HEK293T (cell line): ENCODE data around the gene ANKRD22.
"Not testable (repeated sequence)": the region's sequence is repeated elsewhere in the genome, so short reads cannot be mapped to it uniquely, and the experiment has no call there.

ENCODE experiments used
- CTCF ChIA-PET: fragments of 350-600 bp; formaldehyde crosslinking; extraction: SDS; loops from one replicate; lab custom pipeline; 2021; ENCODE audit warnings: antibody characterized with exemption, inconsistent platforms; lab: Yijun Ruan, JAX
- POLR2A ChIA-PET: fragments of 350-600 bp; formaldehyde crosslinking; extraction: SDS; loops from one replicate; lab custom pipeline; 2020; ENCODE audit warnings: antibody characterized with exemption, inconsistent platforms; lab: Yijun Ruan, JAX
- DNase-seq: peaks from one replicate; pipeline ENCODE4 v3.0.0; 2012; ENCODE audit warnings: mixed read lengths; ENCODE audit errors: extremely low spot score
- ARNT ChIP-seq: fragments of 450-650 bp; IDR thresholded peaks from 2 replicates; pipeline ENCODE4 v1.6.1; 2017; ENCODE audit warnings: mild to moderate bottlenecking
- BHLHE40 ChIP-seq: fragments of 450-650 bp; IDR thresholded peaks from 2 replicates; pipeline ENCODE4 v1.6.1; 2016; ENCODE audit warnings: mild to moderate bottlenecking, moderate library complexity, borderline replicate concordance
- CTBP1 ChIP-seq: fragments of 450-650 bp; IDR thresholded peaks from 2 replicates; pipeline ENCODE4 v1.6.1; 2016; ENCODE audit warnings: borderline replicate concordance
- ELF4 ChIP-seq: fragments of 450-650 bp; IDR thresholded peaks from 2 replicates; pipeline ENCODE4 v1.6.1; 2017; ENCODE audit warnings: antibody characterized with exemption
- FOXA1 ChIP-seq: fragments of 450-650 bp; IDR thresholded peaks from 2 replicates; pipeline ENCODE4 v1.6.1; 2016; ENCODE audit warnings: mild to moderate bottlenecking
- FOXK2 ChIP-seq: fragments of 450-650 bp; IDR thresholded peaks from 2 replicates; pipeline ENCODE4 v1.6.1; 2016; ENCODE audit warnings: mild to moderate bottlenecking
- FOXM1 ChIP-seq: fragments of 450-650 bp; IDR thresholded peaks from 2 replicates; pipeline ENCODE4 v1.6.1; 2017; ENCODE audit warnings: mild to moderate bottlenecking, borderline replicate concordance
- HDGF ChIP-seq: fragments of 450-650 bp; IDR thresholded peaks from 2 replicates; pipeline ENCODE4 v1.6.1; 2017; ENCODE audit warnings: antibody characterized with exemption, borderline replicate concordance
- L3MBTL2 ChIP-seq: fragments of 450-650 bp; conservative IDR thresholded peaks from 2 replicates; pipeline ENCODE4 v1.6.1; 2016; ENCODE audit warnings: mild to moderate bottlenecking
- LEF1 ChIP-seq: fragments of 450-650 bp; IDR thresholded peaks from 2 replicates; pipeline ENCODE4 v1.6.1; 2017; ENCODE audit warnings: mild to moderate bottlenecking, borderline replicate concordance
- NFRKB ChIP-seq: fragments of 450-650 bp; IDR thresholded peaks from 2 replicates; pipeline ENCODE4 v1.6.1; 2016; ENCODE audit warnings: mild to moderate bottlenecking, moderate library complexity
- SP1 ChIP-seq: fragments of 450-650 bp; IDR thresholded peaks from 2 replicates; pipeline ENCODE4 v1.6.1; 2017
- SUZ12 ChIP-seq: fragments of 450-650 bp; IDR thresholded peaks from 2 replicates; pipeline ENCODE4 v1.6.1; 2016; ENCODE audit warnings: mild to moderate bottlenecking
- TARDBP ChIP-seq: fragments of 450-650 bp; IDR thresholded peaks from 2 replicates; pipeline ENCODE4 v1.6.1; 2016
- ZNF384 ChIP-seq: fragments of 450-650 bp; IDR thresholded peaks from 2 replicates; pipeline ENCODE4 v1.6.1; 2016
- TF ChIP-seq, protein P1 (sequence below): fragments of 450-650 bp; IDR thresholded peaks from 2 replicates; pipeline ENCODE4 v1.6.1; 2016

Gene ANKRD22

DNA sequence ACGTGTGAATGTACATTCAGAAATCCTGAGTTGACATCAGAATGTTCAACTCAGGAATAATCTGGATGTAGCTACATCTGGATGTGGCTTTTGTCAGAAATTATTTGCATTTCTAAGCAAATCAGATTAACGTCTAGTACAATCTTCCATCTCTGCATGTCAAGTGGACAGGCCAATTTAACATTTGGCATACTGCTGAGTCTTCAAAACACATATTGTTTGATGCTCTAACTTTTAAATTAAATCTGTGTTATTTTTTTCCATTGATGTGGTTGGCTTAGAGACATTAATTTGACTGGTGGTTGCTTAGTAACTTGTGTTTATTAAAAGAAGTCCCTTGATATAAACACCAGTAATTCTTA, 31.8 kb upstream of the ANKRD22 start:
- TF ChIP-seq BHLHE40 = no peak
- no peak for TF ChIP-seq FOXA1
- TF ChIP-seq SUZ12 = no peak
- TF ChIP-seq L3MBTL2 = no peak
- no peak for TF ChIP-seq CTBP1
- TF ChIP-seq, protein P1, sequence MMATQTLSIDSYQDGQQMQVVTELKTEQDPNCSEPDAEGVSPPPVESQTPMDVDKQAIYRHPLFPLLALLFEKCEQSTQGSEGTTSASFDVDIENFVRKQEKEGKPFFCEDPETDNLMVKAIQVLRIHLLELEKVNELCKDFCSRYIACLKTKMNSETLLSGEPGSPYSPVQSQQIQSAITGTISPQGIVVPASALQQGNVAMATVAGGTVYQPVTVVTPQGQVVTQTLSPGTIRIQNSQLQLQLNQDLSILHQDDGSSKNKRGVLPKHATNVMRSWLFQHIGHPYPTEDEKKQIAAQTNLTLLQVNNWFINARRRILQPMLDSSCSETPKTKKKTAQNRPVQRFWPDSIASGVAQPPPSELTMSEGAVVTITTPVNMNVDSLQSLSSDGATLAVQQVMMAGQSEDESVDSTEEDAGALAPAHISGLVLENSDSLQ = no peak
- no peak for TF ChIP-seq FOXM1
- TF ChIP-seq SP1 = no peak
- TF ChIP-seq ELF4 = no peak
- TF ChIP-seq ARNT = no peak
- POLR2A ChIA-PET = no interaction called here
- CTCF ChIA-PET = no interaction called here
- DNase-seq = no peak

DNA sequence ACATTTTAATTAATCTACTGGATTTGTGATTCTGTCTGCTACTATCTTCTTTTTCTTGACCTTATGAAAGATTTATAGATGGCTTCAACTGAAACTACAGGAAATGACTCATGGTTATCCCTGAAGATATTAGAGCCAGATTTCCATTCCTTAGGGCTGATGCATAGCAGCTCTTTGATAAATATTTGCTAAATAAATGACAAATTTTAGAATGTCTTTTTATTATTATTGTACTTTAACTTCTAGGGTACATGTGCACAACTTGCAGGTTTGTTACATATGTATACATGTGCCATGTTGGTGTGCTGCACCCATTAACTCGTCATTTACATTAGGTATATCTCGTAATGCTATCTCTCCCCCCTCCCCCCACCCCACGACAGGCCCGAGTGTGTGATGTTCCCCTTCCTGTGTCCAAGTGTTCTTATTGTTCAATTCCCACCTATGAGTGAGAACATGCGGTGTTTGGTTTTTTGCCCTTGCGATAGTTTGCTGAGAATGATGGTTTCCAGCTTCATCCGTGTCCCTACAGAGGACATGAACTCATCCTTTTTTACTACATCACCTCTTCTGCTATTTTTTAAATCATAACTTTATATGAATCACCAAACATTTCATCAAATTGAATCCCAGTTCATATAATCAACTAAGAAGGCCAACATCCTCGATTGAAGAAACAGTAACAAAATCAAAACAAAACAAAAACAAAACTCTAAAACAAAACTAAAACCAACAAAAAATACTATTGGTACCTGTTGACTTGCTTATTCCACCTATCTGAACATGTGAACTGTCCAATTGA, 31.2 kb upstream of the ANKRD22 start:
- POLR2A ChIA-PET, DNase-seq, CTCF ChIA-PET: not testable (repeated sequence)

DNA sequence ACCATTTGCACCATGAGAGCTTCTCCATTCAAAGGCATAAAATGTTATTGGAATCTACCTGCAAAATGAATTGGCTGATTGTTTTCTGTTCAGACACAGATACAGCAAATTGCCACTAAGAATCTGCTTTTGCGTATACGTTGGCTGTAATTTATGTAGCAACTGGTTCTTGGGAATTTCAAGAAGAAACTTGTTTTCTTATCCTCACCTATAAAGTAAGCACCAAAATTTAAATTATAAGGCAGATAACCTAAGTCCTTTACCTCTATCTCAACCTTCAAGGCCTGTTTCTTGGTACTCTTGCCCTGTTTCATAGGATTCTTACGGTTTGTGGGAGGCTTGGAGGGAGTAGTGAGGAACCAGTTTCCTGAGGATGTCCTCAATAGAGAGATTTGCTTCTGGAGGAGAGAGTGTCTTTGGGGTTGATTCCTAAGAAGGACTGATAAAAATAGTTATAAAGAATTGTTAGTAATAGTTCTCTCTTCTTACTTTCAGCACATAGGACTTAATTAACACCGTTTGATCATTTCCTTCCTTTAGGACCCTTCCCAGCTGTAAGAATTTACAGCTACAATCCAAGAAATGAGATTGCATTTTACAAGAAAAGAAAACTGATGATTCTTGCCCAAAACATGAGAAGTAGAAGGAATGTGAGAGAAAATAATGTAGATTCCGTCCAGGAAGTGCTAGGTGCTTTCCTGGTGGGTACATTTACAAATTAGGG, 30.4 kb upstream of the ANKRD22 start:
- TF ChIP-seq FOXA1 = no peak
- TF ChIP-seq LEF1 = no peak
- no peak for TF ChIP-seq HDGF
- TF ChIP-seq FOXM1 = no peak
- TF ChIP-seq BHLHE40 = no peak
- no peak for TF ChIP-seq SUZ12
- TF ChIP-seq FOXK2 = no peak
- no peak for TF ChIP-seq TARDBP
- TF ChIP-seq ELF4 = no peak
- no peak for TF ChIP-seq SP1
- TF ChIP-seq L3MBTL2 = no peak
- TF ChIP-seq, protein P1 = no peak
- no peak for TF ChIP-seq NFRKB
- ChIA-PET CTCF (interaction anchor here (0.8 kb wide), 1 partner anchor 54 kb away, joined by 3 read pairs; no protein-coding TSS in a partner anchor), POLR2A (no interaction called here)
- no peak for DNase-seq

DNA sequence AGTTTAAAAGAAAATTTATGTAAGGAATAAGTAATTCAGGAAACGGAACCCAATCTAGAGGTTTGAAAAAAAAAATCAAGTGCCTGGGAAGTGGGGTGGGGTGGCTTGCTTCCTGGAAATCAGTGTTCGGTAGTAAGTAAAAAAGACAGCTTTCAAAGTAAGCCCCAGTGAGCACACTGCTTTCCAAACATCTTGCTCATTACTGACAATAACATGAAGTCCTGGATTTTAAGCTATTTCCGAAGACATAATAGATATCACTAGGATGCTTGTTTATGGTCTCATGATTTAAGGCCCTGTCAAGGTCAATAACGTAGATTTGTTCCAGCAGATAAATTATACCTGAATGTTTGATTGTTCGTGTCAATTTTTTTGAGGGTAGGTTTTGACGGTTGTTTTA, 29.7 kb upstream of the ANKRD22 start:
- DNase-seq = no peak
- POLR2A ChIA-PET = no interaction called here
- CTCF ChIA-PET = interaction anchor here (0.8 kb wide), 1 partner anchor 55 kb away, joined by 3 read pairs; no protein-coding TSS in a partner anchor
- TF ChIP-seq, protein P1 = peak; percentile 76
- TF ChIP-seq SUZ12 = no peak

DNA sequence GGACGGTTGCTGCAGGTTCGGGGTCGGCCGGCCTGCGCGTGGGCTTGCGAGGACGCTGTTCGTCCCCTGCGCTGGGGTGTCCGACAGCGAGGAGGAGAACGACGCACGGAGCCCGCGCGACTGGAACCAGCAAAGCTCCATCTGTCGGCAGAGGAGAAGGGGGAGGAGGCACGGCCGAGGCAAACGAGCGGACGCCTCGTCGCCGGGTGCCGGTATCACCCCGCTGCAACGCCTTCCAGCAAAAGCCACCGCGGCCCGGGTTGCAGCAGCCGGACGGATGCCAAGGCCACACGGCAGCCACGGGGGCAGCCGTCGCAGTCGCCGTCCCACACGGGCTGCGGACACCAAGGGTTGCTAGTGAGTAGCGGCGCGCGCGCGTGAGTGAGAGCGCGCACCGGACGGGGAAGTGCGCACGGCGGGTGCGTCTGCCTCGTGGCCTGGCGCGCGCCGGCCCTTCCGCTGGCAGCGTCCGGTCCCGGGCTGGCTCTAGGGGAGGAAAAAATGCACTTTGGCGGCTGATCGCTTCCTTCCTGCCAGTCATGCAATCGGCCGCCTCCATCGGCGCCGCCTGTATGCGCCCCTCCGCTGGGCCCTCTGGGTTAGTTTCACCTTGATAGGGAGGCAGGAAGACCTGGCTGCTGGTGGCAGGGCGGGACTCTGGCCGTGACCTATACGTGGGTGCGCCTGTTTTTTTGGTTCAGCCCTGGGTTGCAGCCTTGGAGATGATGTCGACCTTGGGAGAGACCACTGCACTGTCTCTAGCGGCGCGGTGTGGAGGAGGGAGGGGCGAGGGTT, 28.8 kb upstream of the ANKRD22 start:
- DNase-seq = peak; percentile 72
- POLR2A ChIA-PET = interaction anchor here (0.7 to 1.3 kb wide), 6 partner anchors 8 to 43 kb away, joined by 3 to 7 read pairs (median 3); no protein-coding TSS in a partner anchor
- no peak for TF ChIP-seq BHLHE40
- 0 out of 2 replicates have a peak, but pooled peaks have one; percentile 16 for TF ChIP-seq ELF4
- TF ChIP-seq L3MBTL2 = peak; percentile 72; the same call in 1 of the 2 replicates
- peak; percentile 77 for TF ChIP-seq CTBP1
- TF ChIP-seq NFRKB = no peak
- no peak for TF ChIP-seq ARNT
- TF ChIP-seq SP1 = no peak
- TF ChIP-seq FOXK2 = no peak
- no peak for TF ChIP-seq ZNF384
- TF ChIP-seq FOXM1 = no peak
- TF ChIP-seq, protein P1 = 0 out of 2 replicates have a peak, but pooled peaks have one; percentile 12
- CTCF ChIA-PET = no interaction called here
